GM21423 (cell line): Measurements from ENCODE around the gene PLEKHG4B.

ENCODE experiments used
- ATAC-seq: cut with Tn5 transposase; IDR thresholded peaks from one replicate; pipeline ENCODE4 v1.9.1; 2021; ENCODE audit warnings: mild to moderate bottlenecking, moderate library complexity; ENCODE audit not compliant: unreplicated experiment

Gene PLEKHG4B

DNA sequence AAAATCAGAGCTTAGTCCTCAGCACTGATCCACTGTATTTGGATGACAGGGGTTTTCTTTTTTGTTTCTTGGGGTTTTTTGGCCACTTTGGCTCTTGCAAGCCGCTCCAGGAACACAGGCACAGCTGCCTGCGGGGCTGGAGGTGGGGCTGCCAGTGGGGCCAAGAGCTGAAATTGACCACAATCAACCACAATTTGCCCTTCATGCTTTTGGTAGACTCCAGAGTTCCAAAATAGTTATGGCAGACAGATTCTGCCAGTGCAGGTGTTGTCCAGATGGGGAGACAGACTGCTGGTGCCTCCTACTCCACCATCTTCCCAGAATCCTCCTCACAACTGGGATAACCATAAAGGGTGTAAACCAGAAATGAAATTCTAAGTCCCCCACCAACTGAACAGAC, 36.5 kb downstream of the PLEKHG4B start:
- ATAC-seq, result no peak

DNA sequence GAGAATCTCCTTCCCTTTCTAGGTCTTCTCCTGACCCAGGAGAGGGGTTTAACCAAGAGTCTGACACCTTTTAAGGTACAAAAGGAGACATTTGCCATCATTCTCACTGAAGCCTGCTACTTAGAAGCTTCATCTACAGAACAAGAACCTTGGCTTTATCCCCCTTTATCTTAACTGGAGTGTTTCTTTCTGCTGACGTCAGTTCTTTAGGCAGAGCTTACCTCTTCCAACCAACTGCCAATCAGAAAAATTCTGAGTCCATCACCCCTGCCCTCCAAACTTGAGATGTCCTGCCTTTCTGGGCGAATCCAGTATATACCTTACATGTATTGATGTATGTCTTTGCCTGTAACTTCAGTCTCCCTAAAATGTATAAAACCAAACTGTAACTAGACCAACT, 37.2 kb downstream of the PLEKHG4B start:
- ATAC-seq, result no peak

DNA sequence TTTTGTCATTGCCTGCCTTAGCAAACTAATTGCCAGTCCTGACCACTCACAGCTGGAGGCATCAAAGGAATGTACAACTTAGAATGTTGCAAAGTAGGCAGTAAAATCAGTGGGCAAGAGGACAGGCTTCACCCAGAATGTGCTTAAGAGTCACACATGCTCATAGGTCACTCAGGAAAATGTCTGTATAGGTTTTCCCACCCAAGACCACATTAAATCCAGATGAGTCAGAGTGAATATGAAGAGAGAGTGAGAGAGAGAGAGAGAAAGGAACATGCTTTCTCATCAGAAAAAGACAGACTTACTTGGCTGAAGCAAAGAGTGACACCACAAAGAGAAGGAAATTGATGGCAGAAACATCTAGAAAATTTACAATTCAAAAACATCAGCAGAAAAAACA, 37.9 kb downstream of the PLEKHG4B start:
- ATAC-seq, result no peak

DNA sequence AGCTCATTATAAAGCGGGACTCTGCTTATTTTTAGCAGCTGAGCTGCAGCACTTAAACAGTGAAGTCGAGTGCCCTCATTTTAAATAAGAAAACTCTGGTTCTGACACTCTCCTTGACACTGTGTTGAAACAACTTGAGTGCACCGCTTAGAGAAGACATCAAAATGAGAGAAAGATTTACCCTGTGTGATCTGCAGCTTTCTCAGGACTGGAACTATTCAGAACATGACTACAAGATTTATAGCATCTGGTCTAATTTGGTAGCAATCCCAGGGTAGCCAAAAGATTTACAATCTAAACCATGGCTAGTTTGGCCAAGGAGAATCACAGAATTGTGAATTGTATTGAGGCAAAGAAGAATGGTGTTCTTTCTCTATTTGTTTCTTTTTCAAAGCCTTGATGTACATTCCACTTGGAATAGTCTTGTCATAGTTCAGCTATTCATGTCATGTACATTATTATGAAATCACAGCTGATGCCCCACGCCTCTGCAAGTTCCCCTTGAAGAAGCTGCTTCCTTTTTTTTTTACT, 38.7 kb downstream of the PLEKHG4B start:
- no peak for ATAC-seq

DNA sequence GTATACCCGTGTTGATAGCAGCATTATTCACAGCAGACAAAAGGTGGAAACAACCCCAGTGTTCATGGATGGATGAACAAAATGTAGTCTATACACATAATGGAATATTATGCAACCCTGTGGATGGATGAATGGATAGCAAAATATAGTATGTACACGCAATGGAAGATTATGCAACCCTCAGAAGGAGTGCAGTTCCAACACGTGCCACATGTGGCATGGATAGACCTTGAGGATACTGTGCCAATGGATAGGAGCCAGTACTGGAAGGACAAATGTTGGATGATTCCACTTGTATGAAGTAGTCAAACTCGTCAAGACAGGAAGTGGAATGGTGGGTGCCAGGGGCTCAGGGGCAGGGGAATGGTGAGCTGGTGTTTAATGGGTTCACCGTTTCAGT, 44.9 kb downstream of the PLEKHG4B start:
- no peak for ATAC-seq

DNA sequence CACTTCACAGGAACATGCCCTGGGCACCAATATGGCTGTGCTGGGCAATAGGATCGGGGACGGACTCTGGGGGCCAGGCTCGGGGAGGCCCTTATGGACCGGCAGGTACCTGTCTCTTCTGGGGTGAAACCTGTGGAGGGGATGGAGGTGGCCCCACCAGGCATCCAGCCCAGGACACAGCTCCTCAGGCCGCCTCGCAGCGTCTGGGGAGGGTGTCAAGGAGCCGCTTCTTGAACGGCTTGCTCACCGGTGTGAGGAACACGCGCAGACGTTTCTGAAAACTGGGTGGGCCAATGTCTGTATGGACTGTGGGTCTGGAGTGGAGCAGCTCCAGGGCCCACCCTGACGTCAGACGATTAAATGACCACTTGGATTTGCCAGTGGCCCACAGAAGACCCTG, 45.8 kb downstream of the PLEKHG4B start:
- ATAC-seq, result no peak

DNA sequence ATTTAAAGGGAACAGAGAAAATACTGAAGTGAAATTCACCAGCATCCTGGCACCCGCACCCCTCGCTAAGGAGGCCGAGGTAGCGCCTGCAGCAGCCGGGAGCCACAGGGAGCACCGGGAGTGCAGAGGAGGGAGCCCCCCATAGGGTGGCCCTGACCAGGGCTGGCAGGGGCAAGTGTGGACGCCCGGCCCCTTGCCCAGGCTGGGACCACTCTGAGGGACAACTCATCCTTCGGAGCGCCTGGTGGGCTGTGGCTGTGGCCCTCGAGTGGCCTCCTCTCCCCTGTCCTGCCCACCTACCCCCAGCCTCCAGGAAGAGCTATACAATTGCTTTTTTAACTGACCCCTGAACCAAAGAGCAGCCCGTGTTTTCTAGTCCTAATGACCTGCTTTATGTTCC, 47.0 kb downstream of the PLEKHG4B start:
- no peak for ATAC-seq

DNA sequence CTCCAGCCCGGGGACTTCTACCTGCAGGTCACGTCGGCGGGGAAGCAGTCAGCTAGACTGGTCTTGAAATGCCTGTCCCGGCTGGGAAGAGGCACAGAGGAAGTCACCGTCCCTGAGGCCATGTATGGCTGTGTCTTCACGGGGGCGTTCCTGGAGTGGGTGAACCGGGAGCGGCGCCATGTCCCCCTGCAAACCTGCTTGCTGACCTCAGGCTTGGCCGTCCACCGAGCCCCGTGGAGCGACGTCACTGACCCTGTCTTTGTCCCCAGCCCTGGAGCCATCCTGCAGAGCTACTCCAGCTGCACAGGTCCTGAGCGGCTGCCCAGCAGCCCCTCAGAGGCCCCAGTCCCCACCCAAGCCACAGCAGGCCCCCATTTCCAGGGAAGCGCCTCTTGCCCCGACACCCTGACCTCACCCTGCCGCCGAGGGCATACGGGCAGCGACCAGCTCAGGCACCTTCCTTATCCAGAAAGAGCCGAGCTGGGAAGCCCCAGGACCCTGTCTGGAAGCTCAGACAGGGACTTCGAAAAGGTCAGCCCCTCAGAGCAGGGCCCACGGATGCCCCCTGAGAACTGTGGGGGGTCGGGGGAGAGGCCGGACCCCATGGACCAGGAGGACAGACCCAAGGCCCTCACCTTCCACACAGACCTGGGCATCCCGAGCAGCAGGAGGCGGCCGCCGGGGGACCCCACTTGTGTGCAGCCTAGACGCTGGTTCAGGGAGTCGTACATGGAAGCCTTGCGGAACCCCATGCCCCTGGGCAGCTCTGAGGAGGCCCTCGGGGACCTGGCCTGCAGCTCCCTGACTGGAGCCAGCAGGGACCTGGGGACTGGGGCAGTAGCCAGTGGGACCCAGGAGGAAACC, 47.8 kb downstream of the PLEKHG4B start:
- ATAC-seq, result no peak

DNA sequence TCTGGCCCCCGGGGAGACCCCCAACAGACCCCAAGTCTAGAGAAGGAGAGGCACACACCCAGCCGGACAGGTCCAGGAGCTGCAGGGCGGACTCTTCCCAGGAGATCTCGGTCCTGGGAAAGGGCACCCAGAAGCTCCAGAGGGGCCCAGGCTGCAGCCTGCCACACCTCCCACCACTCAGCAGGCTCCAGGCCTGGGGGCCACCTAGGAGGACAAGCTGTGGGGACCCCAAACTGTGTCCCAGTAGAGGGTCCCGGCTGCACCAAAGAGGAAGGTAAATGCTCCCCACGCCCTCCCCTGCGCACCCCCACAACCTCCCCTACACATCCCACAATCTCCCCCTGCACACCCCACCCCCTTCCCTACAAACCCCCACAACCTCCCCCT, 48.5 kb downstream of the PLEKHG4B start:
- ATAC-seq, result no peak

DNA sequence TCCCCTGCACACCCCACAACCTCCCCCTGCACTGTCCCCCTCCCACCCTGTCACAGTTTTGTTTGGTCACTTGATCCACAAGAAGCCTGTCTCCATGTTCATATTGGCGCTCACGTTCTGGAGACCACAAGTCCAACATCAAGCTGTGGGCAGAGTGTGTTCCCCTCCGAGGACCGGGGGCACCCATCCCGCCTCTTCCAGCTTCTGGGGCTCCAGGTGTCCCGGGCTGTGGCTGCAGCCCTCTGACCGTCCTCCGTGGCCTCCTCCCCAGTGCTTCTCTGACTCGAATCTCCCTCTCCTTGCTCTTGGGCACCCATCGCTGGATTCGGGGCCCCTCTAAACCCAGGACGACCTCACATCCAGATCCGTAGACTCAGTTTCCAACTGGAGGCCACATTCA, 49.2 kb downstream of the PLEKHG4B start:
- ATAC-seq, result no peak

DNA sequence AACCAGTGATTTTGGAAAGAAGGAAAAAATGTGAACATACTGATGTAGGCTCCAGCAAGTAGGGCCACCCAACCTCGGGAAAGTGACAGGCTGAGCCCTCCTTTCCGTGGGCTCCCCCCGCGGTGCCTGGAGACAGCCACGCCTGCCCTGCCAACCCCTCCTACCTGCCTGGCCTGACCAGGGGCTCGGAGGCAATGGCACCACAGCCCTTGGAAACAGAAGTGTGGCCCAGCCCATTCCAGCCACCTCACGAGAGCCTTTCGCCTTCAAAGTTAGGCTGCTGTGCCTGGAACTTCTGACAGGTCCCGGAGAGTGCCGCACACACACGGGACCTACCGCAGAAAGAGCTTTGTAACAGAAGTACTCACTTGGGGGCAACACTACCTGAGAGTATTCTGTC, 49.8 kb downstream of the PLEKHG4B start:
- no peak for ATAC-seq

DNA sequence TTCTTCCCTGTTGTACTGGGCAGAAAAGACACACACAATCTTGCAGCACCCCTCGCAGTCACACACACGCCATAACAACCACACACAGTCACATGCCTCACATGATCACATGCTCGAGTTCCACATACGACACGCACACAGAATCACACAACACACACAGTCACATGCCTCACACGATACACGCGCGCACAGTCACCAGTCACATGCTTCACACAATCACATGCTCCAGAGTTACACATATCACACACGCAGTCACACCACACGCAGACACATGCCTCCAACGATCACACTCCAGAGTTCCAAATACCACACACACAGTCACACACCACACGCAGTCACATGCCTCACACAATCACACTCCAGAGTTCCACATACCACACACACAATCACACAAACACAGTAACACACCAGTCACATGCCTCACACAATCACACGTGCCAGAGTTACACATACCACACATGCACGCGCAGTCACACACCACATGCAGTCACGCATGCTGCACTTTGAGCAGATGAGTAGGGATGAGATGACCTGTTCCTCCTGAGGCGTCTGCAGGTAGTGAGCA, 50.4 kb downstream of the PLEKHG4B start:
- no peak for ATAC-seq

DNA sequence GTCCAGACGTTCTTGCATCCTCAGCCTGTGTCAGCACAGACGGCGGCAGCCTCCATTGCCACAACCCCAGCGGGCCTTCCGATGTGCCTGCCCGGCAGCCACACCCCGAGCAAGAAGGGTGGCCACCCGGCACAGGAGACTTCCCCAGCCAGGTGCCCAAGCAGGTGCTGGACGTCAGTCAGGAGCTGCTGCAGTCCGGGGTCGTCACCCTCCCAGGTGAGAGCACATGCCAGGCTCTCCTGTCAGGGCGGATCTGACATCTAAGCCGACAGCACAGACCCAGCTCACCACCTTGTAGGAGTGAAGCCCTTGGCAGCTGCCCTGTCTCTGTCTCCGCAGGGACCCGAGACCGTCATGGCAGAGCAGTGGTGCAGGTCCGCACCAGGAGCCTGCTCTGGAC, 51.1 kb downstream of the PLEKHG4B start:
- ATAC-seq, result no peak

DNA sequence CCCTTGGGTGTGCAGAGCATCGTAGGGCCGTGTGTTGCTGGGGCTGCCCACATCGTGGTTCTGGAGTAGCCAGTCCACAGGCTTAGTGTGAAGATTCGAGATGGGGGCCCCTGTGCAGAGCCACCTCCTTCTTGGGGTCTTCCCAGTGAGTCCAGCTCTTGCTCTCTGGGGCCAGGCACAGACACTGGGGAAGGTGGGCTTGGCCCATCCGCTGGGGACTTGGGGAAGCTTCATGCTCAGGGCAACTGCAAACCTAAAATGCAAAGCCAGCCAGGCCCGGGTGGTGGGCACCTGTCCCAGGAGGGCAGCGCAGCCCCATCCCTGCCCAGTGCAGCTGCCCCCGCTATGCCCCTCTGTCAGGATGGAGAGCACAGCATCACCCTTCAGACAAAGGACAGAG, 53.0 kb downstream of the PLEKHG4B start:
- no peak for ATAC-seq

DNA sequence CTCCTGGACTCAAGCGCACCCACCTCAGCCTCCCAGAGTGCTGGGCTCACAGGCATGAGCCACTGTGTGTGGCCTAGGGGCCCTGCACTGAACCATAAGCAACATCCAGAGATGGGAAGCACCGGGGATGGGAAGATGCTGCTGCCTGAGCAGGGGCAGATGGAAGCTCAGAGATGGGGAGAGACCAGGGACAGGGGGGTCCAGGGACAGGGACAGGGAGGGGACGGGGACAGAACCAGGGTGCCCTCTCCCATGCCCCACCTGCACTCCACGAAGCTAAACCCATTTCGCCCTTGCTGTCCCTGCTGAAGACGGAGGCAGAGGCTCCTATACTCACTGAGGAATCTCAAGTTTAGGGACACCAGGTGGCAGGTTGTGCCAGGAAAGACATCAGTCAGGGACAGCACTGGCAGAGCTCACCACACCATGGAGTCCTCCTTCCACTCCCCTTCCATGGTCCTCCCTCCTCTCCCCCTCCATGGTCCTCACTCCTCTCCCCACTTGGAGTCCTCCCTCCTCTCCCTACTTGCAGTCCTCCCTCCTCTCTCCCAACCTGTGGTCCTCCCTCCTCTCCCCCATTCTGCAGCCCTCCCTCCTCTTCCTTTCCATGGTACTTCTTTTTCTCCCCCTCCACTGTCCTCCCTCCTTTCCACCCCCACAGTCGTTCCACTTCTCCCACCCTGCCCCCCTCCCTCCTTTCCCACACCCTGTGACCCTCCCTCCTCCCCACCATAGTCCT, 53.8 kb downstream of the PLEKHG4B start:
- ATAC-seq, result no peak

DNA sequence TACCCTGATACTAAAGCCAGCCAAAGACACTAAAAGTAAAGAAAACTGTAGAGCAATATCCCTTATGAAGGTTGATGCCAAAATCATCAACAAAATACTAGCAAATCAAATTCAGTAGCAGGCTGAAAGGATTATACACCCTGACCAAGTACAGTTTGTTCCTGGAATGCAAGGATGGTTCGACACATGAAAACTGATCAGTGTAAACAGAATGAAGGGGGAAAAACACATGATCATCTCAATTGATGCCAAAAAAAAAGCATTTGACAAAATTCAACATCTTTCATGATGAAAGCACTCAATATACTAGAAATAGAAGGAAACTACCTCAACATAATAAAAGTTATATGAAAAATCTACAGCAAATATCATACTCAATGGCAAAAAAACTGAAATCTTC, 55.8 kb downstream of the PLEKHG4B start:
- no peak for ATAC-seq

DNA sequence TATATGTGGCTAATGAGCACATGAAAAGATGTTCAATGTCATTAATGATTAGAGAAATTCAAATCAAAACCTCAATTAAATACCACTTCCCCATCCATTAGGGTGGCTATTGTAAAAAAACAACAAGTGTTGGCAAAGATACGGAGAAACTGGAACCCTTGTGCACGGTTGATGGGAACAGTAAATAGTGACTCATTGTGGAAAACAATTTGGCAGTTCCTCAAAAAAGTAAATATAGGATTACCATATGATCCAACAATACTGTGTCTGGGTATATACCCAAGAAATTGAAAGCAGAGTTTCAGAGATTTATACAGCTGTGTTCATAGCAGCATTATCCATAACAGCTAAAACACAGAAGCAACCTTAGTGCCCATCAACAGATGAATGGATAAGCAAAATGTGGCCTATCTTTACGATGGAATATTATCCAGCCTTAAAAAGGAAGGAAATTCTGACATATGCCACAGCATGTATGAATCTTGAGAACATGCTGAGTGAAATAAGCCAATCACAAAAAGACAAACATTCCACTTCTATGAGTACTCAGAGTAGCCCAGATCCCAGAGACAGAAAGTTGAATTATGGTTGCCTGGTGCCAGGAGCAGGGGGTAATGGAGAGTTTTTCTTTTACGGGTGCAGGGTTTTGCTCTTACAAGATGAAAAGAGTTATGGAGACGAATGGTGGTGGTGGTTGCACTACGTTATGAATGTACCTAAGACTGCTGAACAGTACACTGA, 57.9 kb downstream of the PLEKHG4B start:
- no peak for ATAC-seq

DNA sequence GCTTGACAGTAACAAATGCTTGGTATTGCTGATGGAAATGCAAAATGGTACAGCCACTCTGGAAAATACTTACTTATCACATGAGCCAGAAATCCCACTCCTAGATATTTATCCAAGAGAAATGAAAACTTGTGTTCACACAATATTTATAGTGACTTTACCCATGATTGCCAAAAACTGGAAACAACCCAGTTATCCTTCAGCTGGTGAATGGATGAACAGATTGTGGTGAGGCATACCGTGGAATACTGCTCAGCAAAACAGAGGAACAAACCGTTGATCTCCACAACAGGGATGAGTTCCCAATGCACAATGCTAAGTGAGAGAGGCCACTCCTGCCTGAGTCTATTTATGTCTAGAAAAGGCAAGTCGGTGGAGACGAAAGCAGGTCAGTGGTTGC, 58.8 kb downstream of the PLEKHG4B start:
- ATAC-seq, result no peak

DNA sequence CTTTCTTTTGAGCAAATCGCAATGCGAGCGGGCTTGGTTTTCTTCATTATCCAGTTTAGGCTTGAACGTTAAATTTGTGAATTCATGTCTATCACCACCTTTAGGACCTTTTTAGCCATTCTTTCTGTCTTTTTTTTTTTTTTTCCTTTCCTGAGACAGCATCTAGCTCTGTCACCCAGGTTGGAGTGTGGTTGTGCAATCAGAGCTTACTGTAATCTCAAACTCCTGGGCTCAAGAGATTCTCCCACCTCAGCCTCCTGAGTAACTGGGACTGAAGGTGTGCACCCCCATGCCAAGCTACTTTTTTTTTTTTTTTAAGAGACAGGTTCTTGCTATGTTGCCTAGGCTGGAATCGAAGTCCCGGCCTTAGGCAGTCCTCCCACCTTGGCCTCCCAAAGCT, 60.1 kb downstream of the PLEKHG4B start:
- no peak for ATAC-seq

DNA sequence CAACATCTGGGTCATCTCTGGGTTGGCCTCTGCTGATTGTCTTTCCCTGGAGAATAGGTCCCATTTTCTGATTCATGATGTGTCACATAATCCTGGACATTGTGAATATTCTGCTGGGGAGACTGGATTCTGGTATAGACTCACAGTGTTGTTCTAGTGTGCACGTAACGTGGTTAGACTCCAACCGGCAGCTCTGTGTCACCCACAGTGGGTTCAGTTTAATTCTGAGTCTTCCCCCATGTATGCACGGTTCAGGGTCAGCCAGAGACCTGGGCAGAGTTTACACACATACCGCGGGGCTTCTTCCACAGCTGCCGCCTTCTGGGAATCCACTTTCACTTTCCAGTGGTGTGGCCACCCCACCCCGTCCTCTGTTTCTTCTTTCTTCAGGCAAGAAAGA, 61.3 kb downstream of the PLEKHG4B start:
- no peak for ATAC-seq

DNA sequence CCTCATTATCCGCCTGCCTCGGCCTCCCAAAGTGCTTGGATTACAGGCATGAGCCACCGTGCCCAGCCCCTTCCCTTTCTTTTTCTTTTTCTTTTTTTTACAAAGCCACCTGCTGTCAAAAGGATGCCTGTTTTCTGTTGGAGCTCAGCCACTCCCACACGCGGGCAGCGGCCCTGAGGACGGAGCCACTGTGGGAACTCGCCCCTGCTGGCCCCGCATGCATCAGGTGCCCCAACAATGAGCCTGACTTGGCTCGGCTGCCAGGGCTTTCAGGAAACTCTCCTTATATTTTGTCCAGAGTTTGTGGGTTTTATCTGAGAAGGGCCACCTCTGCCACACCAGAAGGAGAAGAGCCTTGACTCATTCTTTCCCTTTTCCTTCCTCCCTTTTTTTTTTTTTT, 62.3 kb downstream of the PLEKHG4B start:
- ATAC-seq, result no peak
